IMR-90 (cell line): Measurements from ENCODE around the gene ZNF213. TPM values are rescaled to one million over a fixed set of nuclear protein-coding genes. Genes with fewer than 3 reads are reported as not detected.

ENCODE experiments used
- ATAC-seq: fragments of 200-7000 bp; cut with Tn5 transposase; 2 replicates; pipeline ENCODE4 v1.9.1; 2020; ENCODE audit warnings: low read depth, mild to moderate bottlenecking, moderate library complexity
- BruUV-seq: library from RNA; stranded (reverse); fragments of 400-500 nt; replicated peaks from 2 replicates; lab custom pipeline; 2021; lab: Mats Ljungman, UMichigan
- CTCF ChIA-PET: fragments of 300-600 bp; formaldehyde crosslinking; extraction: SDS; loops from one replicate; lab custom pipeline; 2021; ENCODE audit warnings: antibody characterized with exemption; lab: Yijun Ruan, JAX
- POLR2A ChIA-PET: fragments of 300-600 bp; sonication (Branson Sonifier 250); formaldehyde crosslinking; loops from one replicate; lab custom pipeline; 2022; ENCODE audit warnings: antibody characterized with exemption; ENCODE audit not compliant: unreplicated experiment; lab: Charles Lee
- DNase-seq: peaks from one replicate; pipeline ENCODE4 v3.0.0; 2013
- H2AFZ ChIP-seq: replicated peaks from 2 replicates; pipeline ENCODE3; 2013; ENCODE audit warnings: low read length, mild to moderate bottlenecking; ENCODE audit not compliant: poor library complexity
- H2AK5ac ChIP-seq: 2 replicates; pipeline ENCODE4 v1.6.1; 2013; ENCODE audit warnings: low read depth, low read length, inconsistent platforms
- H2AK9ac ChIP-seq: replicated peaks from 2 replicates; pipeline ENCODE3; 2013; ENCODE audit warnings: mild to moderate bottlenecking, low read depth, low read length, moderate library complexity; ENCODE audit not compliant: poor library complexity
- H2BK120ac ChIP-seq: 2 replicates; pipeline ENCODE4 v1.6.1; 2013; ENCODE audit warnings: low read depth, low read length, inconsistent platforms
- H2BK15ac ChIP-seq: 3 replicates; pipeline ENCODE4 v1.6.1; 2013; ENCODE audit warnings: low read depth, low read length, inconsistent platforms
- H2BK20ac ChIP-seq: 2 replicates; pipeline ENCODE4 v1.6.1; 2013; ENCODE audit warnings: low read depth, mild to moderate bottlenecking, inconsistent platforms, low read length, moderate library complexity
- H2BK5ac ChIP-seq: 2 replicates; pipeline ENCODE4 v1.6.1; 2013; ENCODE audit warnings: mild to moderate bottlenecking, low read depth, low read length, inconsistent platforms; ENCODE audit not compliant: poor library complexity, severe bottlenecking
- H3K14ac ChIP-seq: replicated peaks from 2 replicates; pipeline ENCODE4 v1.6.1; 2013; ENCODE audit warnings: low read depth, low read length, inconsistent platforms
- H3K18ac ChIP-seq: 2 replicates; pipeline ENCODE4 v1.6.1; 2013; ENCODE audit warnings: low read depth, low read length, control low read depth
- H3K23ac ChIP-seq: 2 replicates; pipeline ENCODE4 v1.6.1; 2013; ENCODE audit warnings: low read depth, low read length, inconsistent platforms
- H3K27ac ChIP-seq: 2 replicates; pipeline ENCODE4 v1.5.1; 2013; ENCODE audit warnings: mild to moderate bottlenecking, control low read depth, low read length; ENCODE audit not compliant: insufficient read depth
- H3K27me3 ChIP-seq: 2 replicates; pipeline ENCODE4 v1.6.1; 2013; ENCODE audit warnings: low read length; ENCODE audit not compliant: control insufficient read depth, insufficient read depth
- H3K36me3 ChIP-seq: 2 replicates; pipeline ENCODE4 v1.6.1; 2013; ENCODE audit warnings: low read length, mixed read lengths; ENCODE audit not compliant: control insufficient read depth, insufficient read depth
- H3K4ac ChIP-seq: 2 replicates; pipeline ENCODE4 v1.6.1; 2013; ENCODE audit warnings: low read depth, low read length, inconsistent platforms
- H3K4me1 ChIP-seq: 2 replicates; pipeline ENCODE4 v1.6.1; 2013; ENCODE audit warnings: low read length, mixed read lengths; ENCODE audit not compliant: control insufficient read depth, insufficient read depth
- H3K4me2 ChIP-seq: 2 replicates; pipeline ENCODE4 v1.6.1; 2013; ENCODE audit warnings: low read depth, mild to moderate bottlenecking, control low read depth, low read length, moderate library complexity
- H3K4me3 ChIP-seq: 2 replicates; pipeline ENCODE4 v1.5.1; 2013; ENCODE audit warnings: low read depth, mild to moderate bottlenecking, control low read depth, low read length, moderate library complexity; ENCODE audit not compliant: insufficient read depth
- H3K56ac ChIP-seq: 2 replicates; pipeline ENCODE4 v1.6.1; 2013; ENCODE audit warnings: low read length, inconsistent platforms; ENCODE audit not compliant: insufficient read depth; ENCODE audit errors: extremely low read depth
- H3K79me1 ChIP-seq, 2 experiments: 2 replicates each; pipeline ENCODE4 v1.6.1; 2013; ENCODE audit warnings: low read length in 2 of 2, inconsistent platforms in 1 of 2, low read depth in 1 of 2
- H3K9ac ChIP-seq: 2 replicates; pipeline ENCODE4 v1.6.1; 2013; ENCODE audit warnings: low read depth, low read length, control low read depth
- H3K9me1 ChIP-seq: 2 replicates; pipeline ENCODE4 v1.6.1; 2013; ENCODE audit warnings: low read length, inconsistent platforms; ENCODE audit not compliant: insufficient read depth
- H3K9me3 ChIP-seq: 2 replicates; pipeline ENCODE4 v1.6.1; 2013; ENCODE audit warnings: low read length; ENCODE audit not compliant: control insufficient read depth, insufficient read depth
- H4K20me1 ChIP-seq: 2 replicates; pipeline ENCODE4 v1.6.1; 2013; ENCODE audit warnings: low read length, inconsistent platforms; ENCODE audit not compliant: insufficient read depth
- H4K5ac ChIP-seq: 2 replicates; pipeline ENCODE4 v1.6.1; 2013; ENCODE audit warnings: mild to moderate bottlenecking, low read depth, low read length, control low read depth
- H4K8ac ChIP-seq, 2 experiments: 2 replicates each; pipeline ENCODE4 v1.6.1; 2013; ENCODE audit warnings: low read depth in 2 of 2, low read length in 2 of 2, control low read depth in 1 of 2, inconsistent platforms in 1 of 2
- H4K91ac ChIP-seq: 2 replicates; pipeline ENCODE4 v1.6.1; 2013; ENCODE audit warnings: low read depth, low read length, inconsistent platforms; ENCODE audit not compliant: insufficient read depth
- BHLHE40 ChIP-seq: fragments of 150-350 bp; IDR thresholded peaks from 2 replicates; pipeline ENCODE4 v1.6.1; 2016; ENCODE audit warnings: mild to moderate bottlenecking, low read depth, low read length
- CEBPB ChIP-seq: IDR thresholded peaks from 2 replicates; pipeline ENCODE4 v1.6.1; 2012; ENCODE audit warnings: low read depth, low read length, improper control_type of control experiment
- CHD1 ChIP-seq: IDR thresholded peaks from 2 replicates; pipeline ENCODE4 v1.6.1; 2012; ENCODE audit warnings: low read depth, low read length, improper control_type of control experiment
- FOS ChIP-seq: fragments of 150-350 bp; IDR thresholded peaks from 2 replicates; pipeline ENCODE4 v1.6.1; 2016; ENCODE audit warnings: low read depth, low read length
- MAFK ChIP-seq: IDR thresholded peaks from 2 replicates; pipeline ENCODE4 v1.6.1; 2012; ENCODE audit warnings: low read depth, low read length, improper control_type of control experiment
- MAZ ChIP-seq: IDR thresholded peaks from 2 replicates; pipeline ENCODE4 v1.6.1; 2012; ENCODE audit warnings: low read depth, mild to moderate bottlenecking, low read length, improper control_type of control experiment, moderate library complexity, borderline replicate concordance
- MXI1 ChIP-seq: IDR thresholded peaks from 2 replicates; pipeline ENCODE4 v1.6.1; 2012; ENCODE audit warnings: low read depth, mild to moderate bottlenecking, low read length, moderate library complexity, borderline replicate concordance
- NFE2L2 ChIP-seq: fragments of 150-350 bp; IDR thresholded peaks from 2 replicates; pipeline ENCODE4 v1.6.1; 2016; ENCODE audit warnings: low read depth, mild to moderate bottlenecking, low read length
- POLR2A ChIP-seq: IDR thresholded peaks from 2 replicates; pipeline ENCODE4 v1.6.1; 2012; ENCODE audit warnings: mild to moderate bottlenecking, low read depth, low read length
- RAD21 ChIP-seq: IDR thresholded peaks from 2 replicates; pipeline ENCODE4 v1.6.1; 2012; ENCODE audit warnings: low read length, improper control_type of control experiment
- RCOR1 ChIP-seq: IDR thresholded peaks from 2 replicates; pipeline ENCODE4 v1.6.1; 2012; ENCODE audit warnings: mild to moderate bottlenecking, low read length, improper control_type of control experiment; ENCODE audit not compliant: insufficient replicate concordance
- RFX5 ChIP-seq: IDR thresholded peaks from 2 replicates; pipeline ENCODE4 v1.8.0; 2012; ENCODE audit warnings: low read depth, mild to moderate bottlenecking, low read length, moderate library complexity
- SMC3 ChIP-seq: fragments of 150-350 bp; IDR thresholded peaks from 2 replicates; pipeline ENCODE4 v1.6.1; 2016; ENCODE audit warnings: low read depth, mild to moderate bottlenecking, antibody characterized with exemption, low read length, moderate library complexity
- WGBS, 2 experiments: methylation state at CpG; one replicate each; pipeline versions ENCODE4 v1.1.5 to v1.1.7; 2013; ENCODE audit warnings: missing lambda C conversion rate in 2 of 2; ENCODE audit not compliant: insufficient read length in 1 of 2; ENCODE audit errors: extremely low coverage in 2 of 2; 5-methylcytosine and 5-hydroxymethylcytosine counted together
- dilution Hi-C: fragments of 300-500 bp; cut with HindIII; formaldehyde crosslinking; loops from one replicate; pipeline ENCODE4 v1.14.3; 2018; ENCODE audit warnings: low sequenced_read_pairs; ENCODE audit not compliant: unreplicated experiment
- in situ Hi-C: fragments of 300-500 bp; cut with MboI; formaldehyde crosslinking; loops from 3 replicates; pipeline ENCODE4 v1.14.3; 2019; ENCODE audit warnings: low sequenced_read_pairs, inconsistent platforms, mixed read lengths
- intact Hi-C: fragments of 100-400 bp; cut with micrococcal nuclease; formaldehyde crosslinking; loops from 2 replicates; pipeline ENCODE4 v1.10.0; 2022
- polyA plus RNA-seq, 3 experiments: library from polyadenylated mRNA; depleted of rRNA; stranded (reverse); fragments of >200 nt; gene quantifications; 2 replicates each; pipeline ENCODE4 v1.2.3, GENCODE V29; 2012; ENCODE audit warnings: low replicate concordance in 1 of 3
- total RNA-seq: library from RNA; depleted of rRNA; stranded (reverse); fragments of >200 nt; gene quantifications from 2 replicates; pipeline ENCODE4 v1.2.3, GENCODE V29; 2012
- TF ChIP-seq, protein P1 (sequence below): conservative IDR thresholded peaks from 2 replicates; pipeline ENCODE4 v1.5.1; 2012; ENCODE audit warnings: mild to moderate bottlenecking, low read depth, low read length, improper control_type of control experiment
- TF ChIP-seq, protein P2 (sequence below): fragments of 150-350 bp; IDR thresholded peaks from 2 replicates; pipeline ENCODE4 v1.6.1; 2016; ENCODE audit warnings: low read depth, mild to moderate bottlenecking, low read length, moderate library complexity, borderline replicate concordance

Gene ZNF213
- total and polyA plus RNA-seq, 2 of the 4 experiments (the other 2 are of a cell fraction) = 0.72 to 4.0 TPM

DNA sequence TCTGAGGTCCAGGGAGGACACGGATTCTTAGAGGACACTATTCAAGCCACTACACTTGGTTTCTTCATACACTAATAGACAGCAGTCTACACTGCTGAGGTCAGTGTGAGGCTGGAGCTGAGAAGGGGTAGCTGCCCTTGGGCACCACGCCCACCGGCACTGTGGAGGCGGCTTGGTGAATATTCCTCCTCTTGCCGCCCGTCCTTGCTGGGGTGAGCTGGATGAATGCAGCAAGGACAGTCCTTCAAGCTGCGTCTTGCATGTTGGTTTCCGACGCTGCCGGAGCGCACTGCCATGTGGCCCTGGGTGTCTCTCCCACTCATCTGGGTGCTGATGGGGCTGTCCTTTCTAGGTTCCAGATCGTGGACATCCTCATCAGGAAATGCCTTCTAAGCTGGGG, 19.8 kb upstream of the ZNF213 start:
- no peak overlapping the region for H3K9ac ChIP-seq
- no peak for DNase-seq
- in situ Hi-C loops (no loop called here), intact Hi-C loops (no loop called here), dilution Hi-C loops (no loop called here)
- H3K4me3 ChIP-seq = no peak overlapping the region
- POLR2A ChIA-PET = no interaction called here
- no peak overlapping the region for H4K5ac ChIP-seq
- H2AFZ ChIP-seq = no peak overlapping the region
- H3K14ac ChIP-seq = no peak overlapping the region
- no peak overlapping the region for H2BK120ac ChIP-seq
- H3K79me1 ChIP-seq = peaks cover 27 to 34% of the 10 kb centered on the region in 2 experiments
- H2BK5ac ChIP-seq = no peak overlapping the region
- 82% methylated on average over 5 of the region's 12 CpGs; no CpG with 5 or more reads in 1 of the 2 experiments for WGBS, 2 experiments
- H3K4me2 ChIP-seq = no peak overlapping the region
- H2AK5ac ChIP-seq = no peak overlapping the region
- no peak overlapping the region for H4K91ac ChIP-seq
- H3K27ac ChIP-seq = no peak overlapping the region
- H2BK15ac ChIP-seq = no peak overlapping the region
- H3K18ac ChIP-seq = no peak overlapping the region
- H2AK9ac ChIP-seq = no peak overlapping the region
- H3K36me3 ChIP-seq = peaks cover 36% of the 10 kb centered on the region
- BruUV-seq = no TSS peak
- peaks cover 9% of the 10 kb centered on the region for H3K4me1 ChIP-seq
- H2BK20ac ChIP-seq = no peak overlapping the region
- CTCF ChIA-PET = no interaction called here
- no peaks in the 10 kb centered on the region for H4K20me1 ChIP-seq
- peaks cover 2% of the 10 kb centered on the region; the same call in 1 of the 2 replicates for H3K9me1 ChIP-seq
- H3K23ac ChIP-seq = no peak overlapping the region; the same call in 1 of the 2 replicates
- no peaks in the 10 kb centered on the region for H3K27me3 ChIP-seq
- no peak overlapping the region for H3K4ac ChIP-seq
- no peak for ATAC-seq
- H3K9me3 ChIP-seq = no peaks in the 10 kb centered on the region
- TF ChIP-seq SMC3 (no peak), FOS (no peak), MAZ (no peak), NFE2L2 (no peak), POLR2A (no peak), RCOR1 (no peak), MXI1 (no peak), BHLHE40 (no peak), CHD1 (no peak), MAFK (no peak), CEBPB (no peak), RFX5 (no peak), RAD21 (no peak)
- TF ChIP-seq, protein P1, sequence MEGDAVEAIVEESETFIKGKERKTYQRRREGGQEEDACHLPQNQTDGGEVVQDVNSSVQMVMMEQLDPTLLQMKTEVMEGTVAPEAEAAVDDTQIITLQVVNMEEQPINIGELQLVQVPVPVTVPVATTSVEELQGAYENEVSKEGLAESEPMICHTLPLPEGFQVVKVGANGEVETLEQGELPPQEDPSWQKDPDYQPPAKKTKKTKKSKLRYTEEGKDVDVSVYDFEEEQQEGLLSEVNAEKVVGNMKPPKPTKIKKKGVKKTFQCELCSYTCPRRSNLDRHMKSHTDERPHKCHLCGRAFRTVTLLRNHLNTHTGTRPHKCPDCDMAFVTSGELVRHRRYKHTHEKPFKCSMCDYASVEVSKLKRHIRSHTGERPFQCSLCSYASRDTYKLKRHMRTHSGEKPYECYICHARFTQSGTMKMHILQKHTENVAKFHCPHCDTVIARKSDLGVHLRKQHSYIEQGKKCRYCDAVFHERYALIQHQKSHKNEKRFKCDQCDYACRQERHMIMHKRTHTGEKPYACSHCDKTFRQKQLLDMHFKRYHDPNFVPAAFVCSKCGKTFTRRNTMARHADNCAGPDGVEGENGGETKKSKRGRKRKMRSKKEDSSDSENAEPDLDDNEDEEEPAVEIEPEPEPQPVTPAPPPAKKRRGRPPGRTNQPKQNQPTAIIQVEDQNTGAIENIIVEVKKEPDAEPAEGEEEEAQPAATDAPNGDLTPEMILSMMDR = no peak
- TF ChIP-seq, protein P2, sequence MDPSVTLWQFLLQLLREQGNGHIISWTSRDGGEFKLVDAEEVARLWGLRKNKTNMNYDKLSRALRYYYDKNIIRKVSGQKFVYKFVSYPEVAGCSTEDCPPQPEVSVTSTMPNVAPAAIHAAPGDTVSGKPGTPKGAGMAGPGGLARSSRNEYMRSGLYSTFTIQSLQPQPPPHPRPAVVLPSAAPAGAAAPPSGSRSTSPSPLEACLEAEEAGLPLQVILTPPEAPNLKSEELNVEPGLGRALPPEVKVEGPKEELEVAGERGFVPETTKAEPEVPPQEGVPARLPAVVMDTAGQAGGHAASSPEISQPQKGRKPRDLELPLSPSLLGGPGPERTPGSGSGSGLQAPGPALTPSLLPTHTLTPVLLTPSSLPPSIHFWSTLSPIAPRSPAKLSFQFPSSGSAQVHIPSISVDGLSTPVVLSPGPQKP = no peak
- H4K8ac ChIP-seq = no peak overlapping the region
- no peak overlapping the region for H3K56ac ChIP-seq
